ENCODE data around the gene APOL3.

DNA sequence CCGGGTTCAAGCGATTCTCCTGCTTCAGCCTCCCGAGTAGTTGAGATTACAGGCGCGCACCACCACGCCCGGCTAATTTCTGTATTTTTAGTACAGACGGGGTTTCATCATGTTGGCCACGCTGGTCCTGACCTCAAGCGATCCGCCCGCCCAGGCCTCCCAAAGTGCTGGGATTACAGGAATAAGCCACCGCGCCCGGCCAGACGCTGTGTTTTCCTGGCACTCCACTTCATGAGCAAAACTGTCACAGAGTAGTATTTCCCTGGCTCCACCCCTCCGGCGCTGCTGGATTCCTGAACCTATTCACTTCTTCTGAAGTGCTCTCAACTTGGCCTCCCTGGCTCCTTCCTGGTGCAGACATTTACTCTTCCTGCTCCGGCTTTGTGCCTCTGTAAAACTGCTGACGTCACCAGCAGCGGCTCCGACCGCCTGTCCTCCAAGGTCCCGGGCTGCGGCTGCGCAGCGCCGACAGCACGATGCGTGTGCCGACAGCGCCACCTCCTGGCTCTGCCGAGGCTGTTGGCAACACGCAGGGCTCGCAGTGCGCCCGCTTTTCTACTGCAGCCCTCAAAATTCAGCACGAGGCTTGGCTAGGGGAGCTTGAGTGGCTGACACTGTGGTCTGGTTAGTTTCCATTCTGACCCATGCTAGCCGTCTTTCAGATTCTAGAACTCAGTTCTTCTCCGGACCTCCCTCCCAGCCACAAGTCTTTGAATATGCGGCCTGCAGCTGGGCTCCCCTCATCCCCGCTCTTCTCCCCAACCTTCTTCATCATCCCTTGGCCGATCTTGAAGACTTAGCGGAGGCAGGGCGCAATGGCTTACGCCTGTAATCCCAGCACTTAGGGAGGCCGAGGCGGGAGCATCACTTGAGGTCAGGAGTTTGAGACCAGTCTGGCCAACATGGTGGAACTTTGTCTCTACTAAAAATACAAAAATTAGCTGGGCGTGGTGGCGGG, 36.6 kb downstream of the APOL3 start:
- TF ChIP-seq CTCF (conservative IDR thresholded peaks at IDR 0.05; ENCODE audit: low read depth, low read length) (peak; percentile 99), EZH2 (IDR thresholded peaks at IDR 0.05; ENCODE audit: borderline replicate concordance, low read depth, low read length, poor library complexity, severe bottlenecking) (no peak)
